ENCODE results near the gene TXNDC15. TPM values are rescaled to one million over a fixed set of nuclear protein-coding genes. Genes with fewer than 3 reads are reported as not detected.
A peak's percentile ranks its signal among the peaks of the same experiment; 100 is the strongest.

Gene TXNDC15
- polyA plus RNA-seq, 1 donor (not counting 4 experiments of a cell fraction or from before 2014, with no cell fraction given): 31.4 TPM

GRCh38 chr5:134874831-134875655, 872 bp downstream of the TXNDC15 start:
- H3K9ac ChIP-seq (ENCODE audit: control insufficient read depth, extremely low read depth, insufficient read depth, low read length): peak overlapping the region; percentile 89
- no peaks in the 10 kb centered on the region for H3K27me3 ChIP-seq (ENCODE audit: control insufficient read depth, extremely low read depth, insufficient read depth, low read length)
- no peaks in the 10 kb centered on the region for H3K9me3 ChIP-seq (ENCODE audit: control insufficient read depth, low read depth, low read length)
- peak overlapping the region; percentile 100 for H2AFZ ChIP-seq (ENCODE audit: control insufficient read depth, low read length)
- peak; percentile 87 for FAIRE-seq
- no peaks in the 10 kb centered on the region for H4K20me1 ChIP-seq (ENCODE audit: control insufficient read depth, extremely low read depth, insufficient read depth, low read length)
- H3K9me1 ChIP-seq (ENCODE audit: control insufficient read depth, extremely low read depth, insufficient read depth, low read length): no peaks in the 10 kb centered on the region
- peaks cover 5% of the 10 kb centered on the region for H3K79me2 ChIP-seq (ENCODE audit: control insufficient read depth, insufficient read depth, low read length)
- TF ChIP-seq EZH2 (IDR thresholded peaks at IDR 0.05; ENCODE audit: low read length) (no peak), CTCF (optimal IDR thresholded peaks at IDR 0.05 in 1 of 3, IDR thresholded peaks at IDR 0.05 in 1 of 3, conservative IDR thresholded peaks at IDR 0.05 in 1 of 3; ENCODE audit: extremely low read depth in 1 of 3, insufficient read depth in 2 of 3, low read length in 3 of 3) (no peak)
- H3K4me1 ChIP-seq (ENCODE audit: control insufficient read depth, extremely low read depth, insufficient read depth, low read length): peaks cover 13% of the 10 kb centered on the region
- dilution Hi-C loops (cut with MboI; ENCODE audit: extremely low pct_ligation_motif_present, low sequenced_read_pairs): no loop called here
- H3K36me3 ChIP-seq (ENCODE audit: control insufficient read depth in 2 of 2, extremely low read depth in 1 of 2, insufficient read depth in 2 of 2, low read length in 2 of 2): peaks cover 0 to 1% of the 10 kb centered on the region in 2 experiments
- H3K27ac ChIP-seq (ENCODE audit: control insufficient read depth, insufficient read depth, low read length): peak overlapping the region; percentile 83
- H3K4me2 ChIP-seq (ENCODE audit: control insufficient read depth, extremely low read depth, insufficient read depth, low read depth, low read length): peak overlapping the region; percentile 93
- peak overlapping the region; percentile 75 to 83 (median 80) for H3K4me3 ChIP-seq (ENCODE audit: control insufficient read depth in 2 of 3, extremely low read depth in 1 of 3, insufficient read depth in 2 of 3, low read depth in 1 of 3, low read length in 3 of 3)
- DNase-seq (ENCODE audit: low read depth, low spot score): peak; percentile 23

- Histone ChIP-seq H3K9me3 (ENCODE audit: control insufficient read depth, low read depth, low read length) (no peaks in the 10 kb centered on the region), H3K9ac (ENCODE audit: control insufficient read depth, extremely low read depth, insufficient read depth, low read length) (no peak overlapping the region), H3K9me1 (ENCODE audit: control insufficient read depth, extremely low read depth, insufficient read depth, low read length) (no peaks in the 10 kb centered on the region), H3K4me1 (ENCODE audit: control insufficient read depth, extremely low read depth, insufficient read depth, low read length) (peaks cover 13% of the 10 kb centered on the region), H3K4me3 (ENCODE audit: control insufficient read depth in 2 of 3, extremely low read depth in 1 of 3, insufficient read depth in 2 of 3, low read depth in 1 of 3, low read length in 3 of 3) (no peak overlapping the region), H3K36me3 (ENCODE audit: control insufficient read depth in 2 of 2, extremely low read depth in 1 of 2, insufficient read depth in 2 of 2, low read length in 2 of 2) (peaks cover 0 to 1% of the 10 kb centered on the region in 2 experiments), H2AFZ (ENCODE audit: control insufficient read depth, low read length) (no peak overlapping the region), H3K4me2 (ENCODE audit: control insufficient read depth, extremely low read depth, insufficient read depth, low read depth, low read length) (no peak overlapping the region), H3K27me3 (ENCODE audit: control insufficient read depth, extremely low read depth, insufficient read depth, low read length) (no peaks in the 10 kb centered on the region), H3K27ac (ENCODE audit: control insufficient read depth, insufficient read depth, low read length) (no peak overlapping the region), H4K20me1 (ENCODE audit: control insufficient read depth, extremely low read depth, insufficient read depth, low read length) (no peaks in the 10 kb centered on the region), H3K79me2 (ENCODE audit: control insufficient read depth, insufficient read depth, low read length) (peaks cover 5% of the 10 kb centered on the region)
- no peak for DNase-seq (ENCODE audit: low read depth, low spot score)
- no peak for TF ChIP-seq CTCF (optimal IDR thresholded peaks at IDR 0.05 in 1 of 3, IDR thresholded peaks at IDR 0.05 in 1 of 3, conservative IDR thresholded peaks at IDR 0.05 in 1 of 3; ENCODE audit: extremely low read depth in 1 of 3, insufficient read depth in 2 of 3, low read length in 3 of 3)
- TF ChIP-seq EZH2 (IDR thresholded peaks at IDR 0.05; ENCODE audit: low read length): no peak
- FAIRE-seq: no peak
- dilution Hi-C loops (cut with MboI; ENCODE audit: extremely low pct_ligation_motif_present, low sequenced_read_pairs): no loop called here
Measured at GRCh38 chr5:134877159-134877558, 3.0 kb downstream of the TXNDC15 start.
